Activated T-helper 1 cell treated with anti-CD3 and anti-CD28 coated beads, Interleukin-12 subunit alpha, Interleukin-12 subunit beta, Interleukin-2, Interleukin-4 antibody, amounts not matched to agents 30 ng/mL and 10 ng/mL and 1 ng/mL, durations not matched to agents 14 hours and 24 hours and 36 hours (primary cell): ENCODE measurements around the gene TACR3. TPM values are rescaled to one million over a fixed set of nuclear protein-coding genes. Genes with fewer than 3 reads are reported as not detected.
"Not testable (repeated sequence)": the region's sequence is repeated elsewhere in the genome, so short reads cannot be mapped to it uniquely, and the experiment has no call there.

ENCODE experiments used
- DNase-seq: peaks from one replicate; pipeline ENCODE4 v3.0.0; 2021; ENCODE audit warnings: low spot score
- H3K27ac Mint-ChIP-seq: one replicate; pipeline ENCODE4 v1.8.0; 2021; ENCODE audit warnings: mild to moderate bottlenecking, mixed read lengths
- H3K27me3 Mint-ChIP-seq: one replicate; pipeline ENCODE4 v1.8.0; 2022; ENCODE audit warnings: mild to moderate bottlenecking, moderate library complexity, mixed read lengths; ENCODE audit not compliant: insufficient read depth
- H3K36me3 Mint-ChIP-seq: one replicate; pipeline ENCODE4 v1.8.0; 2021; ENCODE audit warnings: low read depth, mixed read lengths
- H3K4me1 Mint-ChIP-seq: one replicate; pipeline ENCODE4 v1.8.0; 2021; ENCODE audit warnings: low read depth, mixed read lengths
- H3K4me3 Mint-ChIP-seq: one replicate; pipeline ENCODE4 v1.8.0; 2021; ENCODE audit warnings: mild to moderate bottlenecking, moderate library complexity, mixed read lengths
- H3K9me3 Mint-ChIP-seq: one replicate; pipeline ENCODE4 v1.8.0; 2021; ENCODE audit warnings: mixed read lengths
- intact Hi-C: fragments of 100-400 bp; cut with micrococcal nuclease; formaldehyde crosslinking; loops from one replicate; pipeline ENCODE4 v1.15.1; 2024
- total RNA-seq: library from RNA; stranded (reverse); gene quantifications from 2 replicates; pipeline ENCODE4 v1.2.3, GENCODE V29; 2022

TACR3 gene
- total RNA-seq, 1 donor from 2014 or later, result not detected

DNA sequence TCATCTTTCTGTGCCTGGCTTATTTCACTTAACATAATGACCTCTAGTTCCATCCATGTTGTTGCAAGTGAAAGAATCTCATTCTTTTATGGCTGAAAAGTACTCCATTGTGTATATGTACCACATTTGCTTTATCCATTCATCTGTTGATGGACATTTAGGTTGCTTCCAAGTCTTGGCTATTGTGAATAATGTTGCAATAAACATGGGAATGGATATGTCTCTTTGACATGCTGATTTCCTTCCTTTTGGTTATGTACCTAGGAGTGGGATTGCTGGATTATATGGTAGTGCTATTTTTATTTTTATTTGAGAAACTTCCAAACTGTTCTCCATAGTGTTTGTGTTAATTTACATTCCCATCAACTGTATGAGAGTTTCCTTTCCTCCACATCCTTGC, 71.2 kb downstream of the TACR3 start:
- Mint-ChIP-seq H3K4me1 (no peaks in the 10 kb centered on the region), H3K9me3 (no peaks in the 10 kb centered on the region), H3K36me3 (no peaks in the 10 kb centered on the region), H3K27me3 (no peaks in the 10 kb centered on the region), H3K4me3 (no peak overlapping the region), H3K27ac (no peak overlapping the region)
- no peak for DNase-seq
- intact Hi-C loops, result no loop called here

DNA sequence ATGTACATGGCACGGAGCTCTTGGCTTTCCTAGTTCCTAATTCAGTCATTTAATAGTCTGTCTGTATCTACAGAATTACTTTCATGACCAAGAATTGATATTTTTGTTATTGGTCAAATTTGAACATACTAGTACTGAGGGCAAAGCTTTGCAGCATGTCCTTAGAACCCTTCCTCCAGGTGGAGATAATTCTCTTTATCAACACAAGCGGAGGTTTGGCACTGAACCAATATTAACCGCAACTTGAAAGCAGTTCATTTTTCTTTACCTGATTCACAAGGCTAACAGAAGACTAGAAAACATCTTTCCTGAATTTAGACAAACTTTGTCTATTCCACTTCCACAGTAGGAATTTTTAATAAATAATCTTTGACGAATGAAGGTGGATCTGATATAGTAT, 73.8 kb downstream of the TACR3 start:
- Mint-ChIP-seq H3K9me3 (no peaks in the 10 kb centered on the region), H3K4me3 (no peak overlapping the region), H3K36me3 (no peaks in the 10 kb centered on the region), H3K27me3 (no peaks in the 10 kb centered on the region), H3K27ac (no peak overlapping the region), H3K4me1 (no peaks in the 10 kb centered on the region)
- intact Hi-C loops, result no loop called here
- DNase-seq, result no peak

GRCh38 chr4:103634236-103634635, 85.5 kb downstream of the TACR3 start:
- Mint-ChIP-seq H3K27me3 (no peaks in the 10 kb centered on the region), H3K4me1 (no peaks in the 10 kb centered on the region), H3K4me3 (no peak overlapping the region), H3K9me3 (no peaks in the 10 kb centered on the region), H3K27ac (no peak overlapping the region), H3K36me3 (no peaks in the 10 kb centered on the region)
- DNase-seq, result no peak
- intact Hi-C loops, result no loop called here

GRCh38 chr4:103626296-103626695, 93.5 kb downstream of the TACR3 start:
- H3K4me1 Mint-ChIP-seq, result no peaks in the 10 kb centered on the region
- intact Hi-C loops, result no loop called here
- DNase-seq, result no peak
- H3K4me3 Mint-ChIP-seq, result no peak overlapping the region
- no peaks in the 10 kb centered on the region for H3K27me3 Mint-ChIP-seq
- H3K27ac Mint-ChIP-seq, result no peak overlapping the region
- H3K9me3 Mint-ChIP-seq, result peaks cover 19% of the 10 kb centered on the region
- no peaks in the 10 kb centered on the region for H3K36me3 Mint-ChIP-seq

DNA sequence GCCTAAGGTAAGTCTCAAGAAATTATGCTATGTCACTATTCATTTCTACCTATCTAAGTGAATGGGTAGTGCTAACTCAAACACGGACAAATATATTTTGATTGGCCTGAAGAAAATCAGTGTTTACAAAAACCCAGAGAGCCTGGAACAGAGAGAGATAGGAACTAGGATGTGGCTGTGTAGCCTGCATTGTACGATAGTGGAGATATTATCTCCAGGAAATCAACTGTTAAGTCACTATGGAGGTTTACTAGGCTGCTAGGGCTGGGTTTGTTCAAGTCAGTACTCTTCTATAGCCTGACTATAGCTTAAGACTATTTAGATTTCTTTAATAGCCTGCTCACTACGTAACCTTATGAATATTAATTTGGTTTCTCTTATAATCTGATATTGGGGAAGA, 127.9 kb downstream of the TACR3 start:
- no peak for DNase-seq
- Mint-ChIP-seq H3K36me3 (no peaks in the 10 kb centered on the region), H3K27ac (no peak overlapping the region), H3K27me3 (no peaks in the 10 kb centered on the region), H3K4me3 (no peak overlapping the region), H3K9me3 (no peaks in the 10 kb centered on the region), H3K4me1 (no peaks in the 10 kb centered on the region)
- intact Hi-C loops, result no loop called here

DNA sequence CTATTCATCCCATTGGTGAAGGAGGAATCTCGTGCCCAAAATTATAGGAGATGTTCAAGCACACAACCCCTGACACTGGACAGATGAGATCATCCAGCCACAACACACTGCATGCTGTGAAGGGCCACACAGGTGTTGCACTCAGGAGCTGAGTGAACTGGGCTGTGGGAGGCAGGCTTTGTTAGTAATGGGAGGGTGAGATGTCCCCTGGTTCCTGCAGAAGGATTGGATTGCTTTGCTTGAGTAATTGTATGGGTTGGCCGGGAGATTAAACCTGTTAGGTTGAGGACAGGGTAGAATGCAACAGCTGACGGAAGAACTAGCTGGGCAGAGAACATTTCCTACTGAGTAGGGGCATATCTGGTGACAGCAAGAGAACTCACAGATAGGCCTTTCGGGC, 152.2 kb downstream of the TACR3 start:
- H3K9me3 Mint-ChIP-seq, result no peaks in the 10 kb centered on the region
- H3K27me3 Mint-ChIP-seq, result no peaks in the 10 kb centered on the region
- intact Hi-C loops, result no loop called here
- H3K36me3 Mint-ChIP-seq, result no peaks in the 10 kb centered on the region
- H3K27ac Mint-ChIP-seq, result no peak overlapping the region
- no peak for DNase-seq
- H3K4me1 Mint-ChIP-seq, result no peaks in the 10 kb centered on the region
- H3K4me3 Mint-ChIP-seq, result no peak overlapping the region

DNA sequence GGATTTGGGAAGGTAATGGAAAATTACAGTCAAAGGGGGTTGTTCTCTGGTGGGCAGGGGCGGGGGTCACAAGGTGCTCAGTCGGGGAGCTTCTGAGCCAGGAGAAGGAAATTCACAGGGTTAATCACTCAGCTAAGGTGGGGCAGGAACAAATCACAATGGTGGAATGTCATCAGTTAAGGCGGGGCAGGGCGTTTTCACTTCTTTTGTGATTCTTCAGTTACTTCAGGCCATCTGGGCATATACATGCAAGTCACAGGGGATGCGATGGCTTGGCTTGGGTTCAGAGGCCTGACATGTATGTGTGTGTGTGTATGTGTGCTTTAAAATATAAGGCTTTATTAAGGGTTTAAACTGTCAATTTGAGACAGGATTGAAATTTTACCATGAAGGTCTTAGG, 160.6 kb downstream of the TACR3 start:
- H3K27ac Mint-ChIP-seq, H3K27me3 Mint-ChIP-seq, H3K36me3 Mint-ChIP-seq, intact Hi-C loops, H3K9me3 Mint-ChIP-seq, H3K4me1 Mint-ChIP-seq, H3K4me3 Mint-ChIP-seq, DNase-seq: not testable (repeated sequence)
